HepG2 (cell line): ENCODE data around the gene FUT4.

Source experiments
- GATAD1 ChIP-seq: IDR thresholded peaks from 2 replicates; pipeline ENCODE4 v1.6.1; 2016; ENCODE audit warnings: missing genetic modification reagents, missing compliant biosample characterization
- NFKB2 ChIP-seq: sonication (generic); formaldehyde crosslinking; IDR thresholded peaks from 2 replicates; pipeline ENCODE4 v1.4.0; 2020; ENCODE audit warnings: missing genetic modification reagents, borderline replicate concordance
- NR2C2 ChIP-seq: sonication (generic); formaldehyde crosslinking; IDR thresholded peaks from 2 replicates; pipeline ENCODE4 v1.4.0; 2020; ENCODE audit warnings: missing genetic modification reagents, mild to moderate bottlenecking, moderate library complexity, borderline replicate concordance
- POLR2AphosphoS5 ChIP-seq: IDR thresholded peaks from 2 replicates; pipeline ENCODE4 v1.6.1; 2012; ENCODE audit warnings: low read depth, low read length
- RAD21 ChIP-seq: fragments of 450-650 bp; formaldehyde crosslinking; IDR thresholded peaks from 2 replicates; pipeline ENCODE4 v1.5.0; 2020; ENCODE audit warnings: mild to moderate bottlenecking
- TF ChIP-seq, protein P1 (sequence below): sonication (generic); formaldehyde crosslinking; IDR thresholded peaks from 2 replicates; pipeline ENCODE4 v1.5.0; 2020; ENCODE audit warnings: mild to moderate bottlenecking, missing genetic modification reagents, moderate library complexity
- TF ChIP-seq, protein P2 (sequence below): sonication (generic); formaldehyde crosslinking; IDR thresholded peaks from 2 replicates; pipeline ENCODE4 v1.4.0; 2020; ENCODE audit warnings: mild to moderate bottlenecking, missing genetic modification reagents

DNA sequence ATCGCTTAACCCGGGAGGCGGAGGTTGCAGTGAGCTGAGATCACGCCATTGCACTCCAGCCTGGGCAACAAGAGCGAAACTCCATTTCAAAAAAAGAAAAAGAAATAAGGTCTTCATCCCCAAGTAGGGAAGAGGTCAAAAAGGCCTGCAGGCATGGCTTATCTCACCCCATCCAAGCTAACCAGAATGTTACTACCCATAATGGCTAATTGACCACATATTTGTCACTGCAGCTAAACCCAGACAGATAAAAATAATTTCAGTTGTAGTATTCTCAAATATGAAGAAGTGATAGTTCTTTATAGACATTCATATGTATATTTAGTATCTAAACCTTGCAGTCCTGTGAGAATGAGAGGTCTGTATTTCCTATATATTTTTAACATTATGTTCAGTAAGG is 41.3 kb downstream of the FUT4 start:
- TF ChIP-seq GATAD1 (CRISPR knock-in tag) (no peak), NR2C2 (no peak), RAD21 (CRISPR knock-in tag) (no peak), NFKB2 (CRISPR knock-in tag) (no peak), POLR2AphosphoS5 (no peak)
- TF ChIP-seq, protein P1, sequence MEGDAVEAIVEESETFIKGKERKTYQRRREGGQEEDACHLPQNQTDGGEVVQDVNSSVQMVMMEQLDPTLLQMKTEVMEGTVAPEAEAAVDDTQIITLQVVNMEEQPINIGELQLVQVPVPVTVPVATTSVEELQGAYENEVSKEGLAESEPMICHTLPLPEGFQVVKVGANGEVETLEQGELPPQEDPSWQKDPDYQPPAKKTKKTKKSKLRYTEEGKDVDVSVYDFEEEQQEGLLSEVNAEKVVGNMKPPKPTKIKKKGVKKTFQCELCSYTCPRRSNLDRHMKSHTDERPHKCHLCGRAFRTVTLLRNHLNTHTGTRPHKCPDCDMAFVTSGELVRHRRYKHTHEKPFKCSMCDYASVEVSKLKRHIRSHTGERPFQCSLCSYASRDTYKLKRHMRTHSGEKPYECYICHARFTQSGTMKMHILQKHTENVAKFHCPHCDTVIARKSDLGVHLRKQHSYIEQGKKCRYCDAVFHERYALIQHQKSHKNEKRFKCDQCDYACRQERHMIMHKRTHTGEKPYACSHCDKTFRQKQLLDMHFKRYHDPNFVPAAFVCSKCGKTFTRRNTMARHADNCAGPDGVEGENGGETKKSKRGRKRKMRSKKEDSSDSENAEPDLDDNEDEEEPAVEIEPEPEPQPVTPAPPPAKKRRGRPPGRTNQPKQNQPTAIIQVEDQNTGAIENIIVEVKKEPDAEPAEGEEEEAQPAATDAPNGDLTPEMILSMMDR, result no peak
- TF ChIP-seq, protein P2, sequence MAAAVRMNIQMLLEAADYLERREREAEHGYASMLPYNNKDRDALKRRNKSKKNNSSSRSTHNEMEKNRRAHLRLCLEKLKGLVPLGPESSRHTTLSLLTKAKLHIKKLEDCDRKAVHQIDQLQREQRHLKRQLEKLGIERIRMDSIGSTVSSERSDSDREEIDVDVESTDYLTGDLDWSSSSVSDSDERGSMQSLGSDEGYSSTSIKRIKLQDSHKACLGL, result no peak
